VCaP (cell line): ENCODE measurements around the gene IQCK.
A peak's percentile ranks its signal among the peaks of the same experiment; 100 is the strongest.

ENCODE experiments used
- H3K27ac ChIP-seq: fragments of 450-650 bp; 2 replicates; pipeline ENCODE4 v1.5.1; 2017
- CTCF ChIP-seq: fragments of 450-650 bp; conservative IDR thresholded peaks from 2 replicates; pipeline ENCODE4 v1.5.1; 2017; ENCODE audit warnings: mild to moderate bottlenecking, moderate library complexity

Gene IQCK

GRCh38 chr16:19883966-19884485 lies 166.0 kb downstream of the IQCK start:
- H3K27ac ChIP-seq, result no peak overlapping the region
- no peak for TF ChIP-seq CTCF

DNA sequence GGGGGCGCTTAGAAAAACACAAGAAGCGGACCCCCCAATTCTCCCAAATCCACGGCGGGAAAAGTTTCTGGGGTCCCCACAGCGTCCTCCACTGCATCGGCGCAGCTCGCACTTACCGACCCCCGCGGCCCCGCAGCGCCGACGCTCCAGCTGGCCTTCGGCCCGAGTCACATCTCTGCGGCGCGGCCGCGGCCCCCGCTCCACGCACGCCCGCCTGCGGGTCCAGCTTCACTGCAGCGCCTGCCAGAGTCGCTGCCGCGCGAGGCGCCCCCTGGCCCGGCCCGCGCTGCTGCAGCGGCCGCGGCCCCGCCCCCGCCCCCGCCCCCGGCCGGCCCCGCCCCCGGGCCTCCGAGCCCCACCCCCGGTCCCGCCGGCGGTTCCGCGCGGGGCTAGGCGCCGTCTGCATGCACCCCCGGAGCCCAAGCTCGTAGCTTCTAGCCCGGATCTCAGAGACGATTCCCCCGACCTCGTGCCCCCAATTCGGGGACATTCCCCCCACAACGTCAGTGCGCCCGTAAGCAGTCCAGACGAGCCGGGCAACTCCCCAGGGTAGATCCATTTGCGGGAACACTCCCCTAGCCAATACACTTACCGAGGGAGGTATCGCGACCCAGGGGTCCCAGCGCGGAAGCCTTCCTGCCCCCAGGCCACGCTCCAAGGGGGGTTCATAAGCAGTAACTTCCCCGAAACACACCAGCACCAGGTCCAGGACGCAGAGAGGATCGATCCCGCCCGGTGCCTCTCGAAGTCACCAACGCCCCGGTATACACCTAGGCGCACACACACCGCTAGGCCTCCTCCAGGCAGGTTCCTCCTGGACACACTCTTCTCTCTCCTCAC lies 166.8 kb downstream of the IQCK start, which contains the start of gene GPRC5B:
Gene GPRC5B, minus strand, starts transcription at position 238 of the 840 bp plus-strand sequence. CDS start 12,003 bp downstream, outside the sequence.
- H3K27ac ChIP-seq, result no peak within 1 kb of the TSS
- TF ChIP-seq CTCF, result peak; percentile 45; the same call in 1 of the 2 replicates

DNA sequence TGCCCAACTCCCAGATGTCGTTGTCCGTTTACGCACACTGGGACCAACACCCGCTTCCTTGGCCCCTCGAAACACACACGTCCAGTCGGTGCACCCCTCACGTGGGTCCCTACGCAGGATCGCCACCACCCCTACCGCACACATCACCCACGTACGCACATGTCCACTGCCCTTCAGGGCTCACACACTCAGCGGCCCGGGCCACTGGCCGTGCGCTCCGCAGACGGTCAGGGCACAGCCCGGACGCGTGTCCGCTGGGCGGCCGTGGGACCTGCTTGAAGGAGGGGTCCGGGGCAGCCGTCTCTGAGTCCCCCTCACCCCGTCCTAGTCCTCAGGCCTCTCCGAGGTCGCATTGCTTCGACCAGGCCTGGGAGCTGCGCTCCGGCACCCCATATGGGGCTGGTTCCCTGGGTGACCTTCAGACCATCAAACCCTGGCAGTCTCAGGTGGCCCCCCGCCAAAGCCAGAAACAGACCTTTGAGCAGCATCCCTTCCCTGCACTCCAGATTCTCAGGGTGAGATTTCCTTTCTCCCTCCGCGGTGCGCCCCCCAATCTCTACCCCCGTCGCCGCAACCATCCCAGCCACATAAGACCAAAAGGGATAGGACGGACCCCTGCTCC lies 167.5 kb downstream of the IQCK start:
- no peak for TF ChIP-seq CTCF
- H3K27ac ChIP-seq, result no peak overlapping the region

DNA sequence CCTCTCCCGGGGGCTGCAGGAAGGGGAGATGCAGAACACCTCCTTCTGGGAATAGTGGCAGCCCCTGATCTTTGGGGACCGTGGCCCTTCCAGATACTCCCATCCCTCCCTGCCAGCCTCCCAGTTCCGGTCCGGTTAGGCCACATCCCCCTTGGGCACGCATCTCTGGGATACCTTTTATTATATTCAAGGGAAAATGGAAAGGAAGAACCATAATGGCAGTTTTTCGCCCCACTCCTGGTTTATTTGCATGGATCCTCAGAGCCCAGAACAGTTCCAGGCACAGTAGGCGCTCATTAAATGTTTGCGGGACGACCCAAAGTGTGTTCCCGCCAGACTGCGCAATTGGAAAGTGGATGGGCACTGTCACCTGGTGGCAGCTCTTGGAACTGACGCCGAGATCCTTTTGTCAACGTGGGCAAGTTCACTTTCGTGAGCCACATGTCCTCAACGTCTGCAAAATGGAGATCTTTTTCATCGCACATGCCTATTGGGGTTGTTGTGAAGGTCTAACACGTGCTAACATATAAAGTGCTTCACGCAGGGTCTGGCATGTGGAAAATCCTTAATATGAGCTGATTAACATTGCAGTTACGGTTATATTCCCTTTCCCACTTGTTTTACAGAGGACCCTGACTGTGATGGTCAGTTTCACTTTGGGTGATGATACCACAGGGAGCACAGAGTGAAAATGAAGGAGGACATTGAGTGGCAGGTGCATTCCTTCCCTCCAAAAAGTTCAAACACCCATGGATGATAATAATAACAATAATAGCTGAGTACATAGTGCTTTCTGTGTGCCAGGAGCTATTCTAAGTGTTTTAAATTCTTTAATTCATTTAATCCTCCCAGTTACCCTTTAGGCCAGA lies 168.2 kb downstream of the IQCK start:
- H3K27ac ChIP-seq, result no peak overlapping the region
- peak; percentile 96 for TF ChIP-seq CTCF

DNA sequence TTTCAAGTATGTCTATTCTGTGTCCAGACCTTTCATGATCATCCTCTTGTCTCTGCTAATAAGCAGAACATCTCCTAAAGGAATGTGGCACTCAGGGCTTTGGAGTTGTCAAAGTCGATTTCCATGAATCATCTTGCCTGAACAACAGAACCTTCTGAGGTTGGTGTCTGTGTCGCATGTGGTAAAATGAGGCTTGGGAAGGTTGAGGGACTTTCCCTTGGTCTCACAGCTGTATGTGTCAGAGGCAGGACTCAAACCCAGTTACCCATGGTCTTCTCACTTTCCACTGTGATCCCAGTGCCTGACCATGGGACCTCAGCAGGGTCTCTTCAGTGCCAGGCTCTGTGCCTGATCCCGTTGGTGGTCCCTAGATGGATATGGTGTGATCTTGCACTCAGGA lies 170.8 kb downstream of the IQCK start:
- TF ChIP-seq CTCF, result no peak
- no peak overlapping the region for H3K27ac ChIP-seq

- TF ChIP-seq CTCF, result no peak
- H3K27ac ChIP-seq, result no peak overlapping the region
Measured at GRCh38 chr16:19890901-19891300, 172.8 kb downstream of the IQCK start.
